Measurements from ENCODE around the gene TMC8.

DNA sequence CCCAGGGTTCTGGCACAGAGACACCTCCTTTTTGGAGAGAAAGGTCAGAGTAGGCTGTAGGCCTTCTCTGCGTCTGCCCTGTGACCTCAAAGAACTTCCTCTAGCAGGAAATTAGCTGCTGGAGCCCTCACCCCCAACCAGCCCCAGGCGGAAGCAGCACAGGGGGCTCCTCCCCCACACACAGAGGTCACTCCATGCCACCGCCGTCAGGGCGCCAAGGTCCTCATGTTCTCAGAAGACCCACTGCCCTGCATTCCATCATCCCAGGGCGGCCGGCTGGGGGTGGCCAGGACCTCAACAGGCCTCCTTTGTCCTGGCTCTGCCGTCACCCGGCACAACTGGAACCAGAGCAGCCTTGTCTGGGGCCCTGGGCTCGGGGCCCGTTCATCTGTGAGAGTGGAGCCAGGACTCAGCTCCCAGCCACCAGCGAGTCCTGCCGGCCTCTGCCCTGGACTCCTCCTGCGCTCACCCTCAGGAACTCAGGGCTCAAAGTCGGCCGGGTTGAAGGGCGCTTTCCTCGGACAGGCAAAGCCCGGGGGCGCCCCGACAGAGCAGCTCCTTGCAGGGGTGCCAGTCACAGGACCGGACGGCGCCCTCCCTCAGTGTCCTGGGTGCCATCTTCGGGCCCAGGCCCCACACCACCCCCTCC, 3.2 kb upstream of the TMC8 start:
- TF ChIP-seq, protein P1, sequence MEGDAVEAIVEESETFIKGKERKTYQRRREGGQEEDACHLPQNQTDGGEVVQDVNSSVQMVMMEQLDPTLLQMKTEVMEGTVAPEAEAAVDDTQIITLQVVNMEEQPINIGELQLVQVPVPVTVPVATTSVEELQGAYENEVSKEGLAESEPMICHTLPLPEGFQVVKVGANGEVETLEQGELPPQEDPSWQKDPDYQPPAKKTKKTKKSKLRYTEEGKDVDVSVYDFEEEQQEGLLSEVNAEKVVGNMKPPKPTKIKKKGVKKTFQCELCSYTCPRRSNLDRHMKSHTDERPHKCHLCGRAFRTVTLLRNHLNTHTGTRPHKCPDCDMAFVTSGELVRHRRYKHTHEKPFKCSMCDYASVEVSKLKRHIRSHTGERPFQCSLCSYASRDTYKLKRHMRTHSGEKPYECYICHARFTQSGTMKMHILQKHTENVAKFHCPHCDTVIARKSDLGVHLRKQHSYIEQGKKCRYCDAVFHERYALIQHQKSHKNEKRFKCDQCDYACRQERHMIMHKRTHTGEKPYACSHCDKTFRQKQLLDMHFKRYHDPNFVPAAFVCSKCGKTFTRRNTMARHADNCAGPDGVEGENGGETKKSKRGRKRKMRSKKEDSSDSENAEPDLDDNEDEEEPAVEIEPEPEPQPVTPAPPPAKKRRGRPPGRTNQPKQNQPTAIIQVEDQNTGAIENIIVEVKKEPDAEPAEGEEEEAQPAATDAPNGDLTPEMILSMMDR (IDR thresholded peaks at IDR 0.05; ENCODE audit: low read length): no peak
- no peak for TF ChIP-seq EZH2 (IDR thresholded peaks at IDR 0.05; ENCODE audit: borderline replicate concordance, low read length)

Data from OCI-LY1 (cell line).